Measurements from ENCODE around the gene SRD5A3. TPM values are rescaled to one million over a fixed set of nuclear protein-coding genes. Genes with fewer than 3 reads are reported as not detected.

SRD5A3 gene
- total and polyA plus RNA-seq, 10 of the 15 experiments (the other 5 are each of a cell fraction or from before 2014, with no cell fraction given), result 1.6 to 20.4 (median 6.1) TPM

DNA sequence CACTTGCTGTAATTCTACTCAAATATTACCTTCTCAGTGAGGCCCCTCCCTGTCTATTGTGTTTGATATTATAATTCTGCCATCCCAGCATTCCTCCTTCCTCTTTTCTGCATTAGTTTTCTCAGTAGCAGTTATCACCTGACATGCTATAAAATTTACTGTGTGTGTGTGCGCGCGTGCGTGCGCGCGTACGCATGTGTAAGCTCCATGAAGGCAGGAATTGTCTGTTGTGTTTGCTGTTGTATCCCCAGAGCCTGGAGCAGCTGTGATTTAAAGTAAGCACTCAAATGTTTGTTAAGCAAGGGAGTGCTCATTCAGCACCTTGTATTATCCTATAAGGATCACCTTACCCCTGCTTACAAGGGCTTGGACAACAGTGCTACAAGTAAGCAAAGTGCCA, 8.6 kb downstream of the SRD5A3 start:
- intact Hi-C loops (cut with micrococcal nuclease; ENCODE audit: unreplicated experiment), result no loop called here
- H3K36me3 ChIP-seq (ENCODE audit: control insufficient read depth in 2 of 2, insufficient read depth in 2 of 2, low read length in 1 of 2), result no peaks in the 10 kb centered on the region
- CTCF ChIA-PET, result interaction anchor here (0.6 to 1.3 kb wide), 3 partner anchors 42 to 335 kb away, joined by 3 to 4 read pairs (median 3); no protein-coding TSS in a partner anchor
- no peak overlapping the region for H2AFZ ChIP-seq (ENCODE audit: control insufficient read depth, low read depth, low read length)
- H3K9ac ChIP-seq (ENCODE audit: control insufficient read depth, insufficient read depth, low read length), result no peak overlapping the region
- no peak overlapping the region for H3K4me3 ChIP-seq
- ATAC-seq (no peak), FAIRE-seq (no peak), DNase-seq (ENCODE audit: low read depth, low spot score) (no peak)
- no peak overlapping the region for H3K4me2 ChIP-seq (ENCODE audit: control insufficient read depth, insufficient read depth)
- no peaks in the 10 kb centered on the region for H3K79me2 ChIP-seq (ENCODE audit: control insufficient read depth, insufficient read depth, low read length)
- no peaks in the 10 kb centered on the region for H3K27me3 ChIP-seq (replicated peaks in 1 of 2; ENCODE audit: control insufficient read depth in 2 of 2, insufficient read depth in 2 of 2, low read length in 1 of 2)
- in situ Hi-C loops (cut with MboI), result no loop called here
- RAD21 ChIA-PET (ENCODE audit: unreplicated experiment), result interaction anchor here (0.7 kb wide), 1 partner anchor 15 kb away, joined by 6 read pairs; no protein-coding TSS in a partner anchor
- no peaks in the 10 kb centered on the region; the same call in 2 of the 3 replicates for H3K9me3 ChIP-seq (replicated peaks; ENCODE audit: control insufficient read depth, insufficient read depth, low read length)
- 92% methylated on average over 8 of the region's 8 CpGs for WGBS (ENCODE audit: insufficient coverage, insufficient replicate concordance, low lambda C conversion rate, missing lambda C conversion rate)
- no peaks in the 10 kb centered on the region for H4K20me1 ChIP-seq (ENCODE audit: control insufficient read depth, insufficient read depth)
- peaks cover 11% of the 10 kb centered on the region; the same call in 1 of the 2 replicates for H3K4me1 ChIP-seq (ENCODE audit: control insufficient read depth, insufficient read depth, low read length)
- SMC1A ChIA-PET (ENCODE audit: uncharacterized antibody, unreplicated experiment), result no interaction called here
- no peak overlapping the region for H3K27ac ChIP-seq (ENCODE audit: control insufficient read depth, insufficient read depth)
- POLR2A ChIA-PET, result no interaction called here
- no TSS peak for BruUV-seq (replicated peaks)
- TF ChIP-seq ETV6 (conservative IDR thresholded peaks at IDR 0.05 in 1 of 2, IDR thresholded peaks at IDR 0.05 in 1 of 2; ENCODE audit: borderline replicate concordance in 1 of 2, low read depth in 1 of 2) (no peak), CHD2 (IDR thresholded peaks at IDR 0.05; ENCODE audit: borderline replicate concordance, low read depth, low read length) (no peak), ESRRA (IDR thresholded peaks at IDR 0.05; ENCODE audit: low read length) (no peak), NR2F1 (conservative IDR thresholded peaks at IDR 0.05) (no peak), TAF1 (IDR thresholded peaks at IDR 0.05; ENCODE audit: borderline replicate concordance, low read depth, low read length) (no peak), BACH1 (IDR thresholded peaks at IDR 0.05; ENCODE audit: borderline replicate concordance) (no peak), MEF2A (IDR thresholded peaks at IDR 0.05; ENCODE audit: insufficient read depth, low read depth, low read length) (no peak), TCF7 (IDR thresholded peaks at IDR 0.05; ENCODE audit: borderline replicate concordance) (no peak), CTCF (IDR thresholded peaks at IDR 0.05 in 2 of 3, conservative IDR thresholded peaks at IDR 0.05 in 1 of 3; ENCODE audit: control insufficient read depth in 2 of 3, extremely low read depth in 1 of 3, insufficient read depth in 1 of 3, low read depth in 3 of 3, low read length in 3 of 3) (no peak), SMC3 (IDR thresholded peaks at IDR 0.05; ENCODE audit: borderline replicate concordance, low read length) (no peak), ZNF384 (IDR thresholded peaks at IDR 0.05; ENCODE audit: borderline replicate concordance, low read depth, low read length) (no peak), NFIC (IDR thresholded peaks at IDR 0.05; ENCODE audit: low read depth, low read length) (no peak), POLR2A (IDR thresholded peaks at IDR 0.05; ENCODE audit: low read depth, low read length) (no peak)
- TF ChIP-seq, protein P1, sequence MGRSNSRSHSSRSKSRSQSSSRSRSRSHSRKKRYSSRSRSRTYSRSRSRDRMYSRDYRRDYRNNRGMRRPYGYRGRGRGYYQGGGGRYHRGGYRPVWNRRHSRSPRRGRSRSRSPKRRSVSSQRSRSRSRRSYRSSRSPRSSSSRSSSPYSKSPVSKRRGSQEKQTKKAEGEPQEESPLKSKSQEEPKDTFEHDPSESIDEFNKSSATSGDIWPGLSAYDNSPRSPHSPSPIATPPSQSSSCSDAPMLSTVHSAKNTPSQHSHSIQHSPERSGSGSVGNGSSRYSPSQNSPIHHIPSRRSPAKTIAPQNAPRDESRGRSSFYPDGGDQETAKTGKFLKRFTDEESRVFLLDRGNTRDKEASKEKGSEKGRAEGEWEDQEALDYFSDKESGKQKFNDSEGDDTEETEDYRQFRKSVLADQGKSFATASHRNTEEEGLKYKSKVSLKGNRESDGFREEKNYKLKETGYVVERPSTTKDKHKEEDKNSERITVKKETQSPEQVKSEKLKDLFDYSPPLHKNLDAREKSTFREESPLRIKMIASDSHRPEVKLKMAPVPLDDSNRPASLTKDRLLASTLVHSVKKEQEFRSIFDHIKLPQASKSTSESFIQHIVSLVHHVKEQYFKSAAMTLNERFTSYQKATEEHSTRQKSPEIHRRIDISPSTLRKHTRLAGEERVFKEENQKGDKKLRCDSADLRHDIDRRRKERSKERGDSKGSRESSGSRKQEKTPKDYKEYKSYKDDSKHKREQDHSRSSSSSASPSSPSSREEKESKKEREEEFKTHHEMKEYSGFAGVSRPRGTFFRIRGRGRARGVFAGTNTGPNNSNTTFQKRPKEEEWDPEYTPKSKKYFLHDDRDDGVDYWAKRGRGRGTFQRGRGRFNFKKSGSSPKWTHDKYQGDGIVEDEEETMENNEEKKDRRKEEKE (IDR thresholded peaks at IDR 0.05), result no peak
- TF ChIP-seq, protein P2, sequence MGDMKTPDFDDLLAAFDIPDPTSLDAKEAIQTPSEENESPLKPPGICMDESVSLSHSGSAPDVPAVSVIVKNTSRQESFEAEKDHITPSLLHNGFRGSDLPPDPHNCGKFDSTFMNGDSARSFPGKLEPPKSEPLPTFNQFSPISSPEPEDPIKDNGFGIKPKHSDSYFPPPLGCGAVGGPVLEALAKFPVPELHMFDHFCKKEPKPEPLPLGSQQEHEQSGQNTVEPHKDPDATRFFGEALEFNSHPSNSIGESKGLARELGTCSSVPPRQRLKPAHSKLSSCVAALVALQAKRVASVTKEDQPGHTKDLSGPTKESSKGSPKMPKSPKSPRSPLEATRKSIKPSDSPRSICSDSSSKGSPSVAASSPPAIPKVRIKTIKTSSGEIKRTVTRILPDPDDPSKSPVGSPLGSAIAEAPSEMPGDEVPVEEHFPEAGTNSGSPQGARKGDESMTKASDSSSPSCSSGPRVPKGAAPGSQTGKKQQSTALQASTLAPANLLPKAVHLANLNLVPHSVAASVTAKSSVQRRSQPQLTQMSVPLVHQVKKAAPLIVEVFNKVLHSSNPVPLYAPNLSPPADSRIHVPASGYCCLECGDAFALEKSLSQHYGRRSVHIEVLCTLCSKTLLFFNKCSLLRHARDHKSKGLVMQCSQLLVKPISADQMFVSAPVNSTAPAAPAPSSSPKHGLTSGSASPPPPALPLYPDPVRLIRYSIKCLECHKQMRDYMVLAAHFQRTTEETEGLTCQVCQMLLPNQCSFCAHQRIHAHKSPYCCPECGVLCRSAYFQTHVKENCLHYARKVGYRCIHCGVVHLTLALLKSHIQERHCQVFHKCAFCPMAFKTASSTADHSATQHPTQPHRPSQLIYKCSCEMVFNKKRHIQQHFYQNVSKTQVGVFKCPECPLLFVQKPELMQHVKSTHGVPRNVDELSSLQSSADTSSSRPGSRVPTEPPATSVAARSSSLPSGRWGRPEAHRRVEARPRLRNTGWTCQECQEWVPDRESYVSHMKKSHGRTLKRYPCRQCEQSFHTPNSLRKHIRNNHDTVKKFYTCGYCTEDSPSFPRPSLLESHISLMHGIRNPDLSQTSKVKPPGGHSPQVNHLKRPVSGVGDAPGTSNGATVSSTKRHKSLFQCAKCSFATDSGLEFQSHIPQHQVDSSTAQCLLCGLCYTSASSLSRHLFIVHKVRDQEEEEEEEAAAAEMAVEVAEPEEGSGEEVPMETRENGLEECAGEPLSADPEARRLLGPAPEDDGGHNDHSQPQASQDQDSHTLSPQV (IDR thresholded peaks at IDR 0.05), result no peak

All from GM12878 (cell line).